Right cardiac atrium (tissue), 5 donors: Measurements from ENCODE around the gene ARRDC3. TPM values are rescaled to one million over a fixed set of nuclear protein-coding genes. Genes with fewer than 3 reads are reported as not detected.
A peak's percentile ranks its signal among the peaks of the same experiment; 100 is the strongest.
"Not testable (repeated sequence)": the region's sequence is repeated elsewhere in the genome, so short reads cannot be mapped to it uniquely, and the experiment has no call there.

ENCODE experiments used
- ATAC-seq, 2 donors: fragments of 200-7000 bp; cut with Tn5 transposase; one replicate each; pipeline versions ENCODE4 v1.8.0 to v1.9.1; 2020; ENCODE audit warnings: moderate library complexity in 2 of 2, mild to moderate bottlenecking in 1 of 2
- DNase-seq, 3 donors: peaks; one replicate each; pipeline ENCODE4 v3.0.0-alpha.2; 2020
- H3K27ac ChIP-seq: one replicate; pipeline ENCODE4 v1.5.1; 2013; ENCODE audit warnings: mild to moderate bottlenecking, low read length, control low read depth, moderate library complexity
- H3K27me3 ChIP-seq: one replicate; pipeline ENCODE4 v1.6.1; 2013; ENCODE audit not compliant: control insufficient read depth, insufficient read depth
- H3K4me1 ChIP-seq: one replicate; pipeline ENCODE4 v1.6.1; 2013; ENCODE audit warnings: low read length; ENCODE audit not compliant: control insufficient read depth, insufficient read depth
- H3K4me3 ChIP-seq: one replicate; pipeline ENCODE4 v1.5.1; 2013; ENCODE audit warnings: low read length, control low read depth
- H3K9me3 ChIP-seq: one replicate; pipeline ENCODE4 v1.6.1; 2013; ENCODE audit warnings: low read length; ENCODE audit not compliant: control insufficient read depth
- WGBS: extraction: QIAGEN DNeasy Blood & Tissue Kit; methylation state at CpG from one replicate; pipeline ENCODE4 v1.1.7; 2013; 5-methylcytosine and 5-hydroxymethylcytosine counted together
- intact Hi-C, 4 donors: fragments of 100-400 bp; cut with DNase I; formaldehyde crosslinking; loops; one replicate each; pipeline versions ENCODE4 v1.11.0 to v1.14.0; 2022 to 2023
- polyA plus RNA-seq: library from polyadenylated mRNA; stranded (reverse); fragments of 200-250 nt; gene quantifications from one replicate; pipeline ENCODE4 v1.2.3, GENCODE V29; 2013
- total RNA-seq, 4 donors: library from RNA; stranded (reverse); fragmentation: NEBNext Ultra II Directional; extraction: Animal tissue kit (Norgen Biotek cat#: 25700); gene quantifications; one replicate each; pipeline ENCODE4 v1.2.1, GENCODE V29; 2021
- donor health status: healthy with polysubstance abuse.
- donor health status: DM: no; HTN: yes; CAD: no.
- donor health status: DM: no; HTN: no; CAD: no.
- donor health status: DM: no; HTN: yes; CAD: no; lungs with severe emphysema.
- donor health status: DM: yes; HTN: yes; CAD: no.

ARRDC3 gene
- total and polyA plus RNA-seq, 5 donors = 8.2 to 28.9 (median 25.3) TPM

- intact Hi-C loops = loop anchor here in 1 of 4 donors (10.0 kb wide), 1 partner anchor 45 kb away; no protein-coding TSS in a partner anchor
- no peak overlapping the region for H3K4me3 ChIP-seq
- H3K27ac ChIP-seq = no peak overlapping the region
- no peaks in the 10 kb centered on the region for H3K27me3 ChIP-seq
- peaks cover 3% of the 10 kb centered on the region for H3K4me1 ChIP-seq
- 98% methylated on average over 4 of the region's 4 CpGs for WGBS
- ATAC-seq (no peak), DNase-seq (no peak)
- H3K9me3 ChIP-seq = no peaks in the 10 kb centered on the region
These were observed 23.0 kb downstream of the ARRDC3 start for GRCh38 chr5:91359962-91360609.

DNA sequence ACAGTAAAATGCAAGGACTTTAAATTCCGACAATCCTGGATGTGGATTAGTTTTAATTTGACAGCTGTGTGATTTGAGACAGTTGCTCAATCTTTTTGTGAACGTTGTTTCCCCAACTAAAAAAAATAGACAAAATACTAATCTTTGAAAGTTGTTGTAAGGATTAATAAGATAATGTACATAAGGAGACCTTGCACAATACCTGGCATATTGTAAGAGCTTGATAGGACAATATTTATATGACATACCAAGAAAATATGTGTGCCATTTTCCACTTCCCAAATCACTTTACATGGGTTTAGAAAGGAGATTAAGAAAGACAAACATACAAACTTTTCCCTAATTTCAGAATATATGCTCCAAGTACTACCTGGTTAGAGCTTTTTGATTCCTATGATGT, 25.3 kb downstream of the ARRDC3 start:
- peaks cover 3% of the 10 kb centered on the region for H3K4me1 ChIP-seq
- no peak overlapping the region for H3K4me3 ChIP-seq
- DNase-seq = no peak
- H3K27ac ChIP-seq = no peak overlapping the region
- intact Hi-C loops = no loop called here
- WGBS = 62% methylated on average over 2 of the region's 2 CpGs
- H3K27me3 ChIP-seq = no peaks in the 10 kb centered on the region
- ATAC-seq = no peak
- H3K9me3 ChIP-seq = no peaks in the 10 kb centered on the region

DNA sequence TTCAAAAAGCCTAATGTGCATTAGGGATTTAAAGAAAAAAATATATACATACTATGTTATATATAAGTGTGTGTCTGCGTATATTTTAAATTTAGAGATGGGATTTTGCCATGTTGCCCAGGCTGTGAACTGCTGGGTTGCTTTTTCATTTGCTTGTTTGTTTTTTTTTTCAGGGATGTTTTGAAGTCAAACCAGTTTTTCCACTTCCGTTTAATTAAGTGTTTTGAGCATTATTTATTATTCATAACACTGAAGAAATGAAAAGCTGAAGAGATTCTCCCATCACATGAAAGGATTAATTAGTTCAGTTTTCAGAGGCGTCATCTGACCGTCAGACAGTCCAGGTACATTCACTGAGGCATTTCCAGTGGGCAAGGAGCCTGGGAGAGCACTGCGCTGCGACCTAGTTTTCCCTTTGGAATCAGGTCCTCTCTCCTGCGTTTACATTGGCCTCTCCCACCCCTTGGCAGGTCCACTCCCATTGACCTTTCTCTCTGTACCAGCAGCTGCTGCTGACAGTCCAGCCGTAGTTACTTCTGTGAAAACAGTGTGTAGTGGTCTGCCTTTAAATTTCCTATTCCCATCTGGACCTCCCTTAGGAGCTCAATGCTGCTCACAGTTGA, 26.0 kb downstream of the ARRDC3 start:
- Histone ChIP-seq H3K4me3 (no peak overlapping the region), H3K27ac (no peak overlapping the region)
- peak in 1 of 2 donors; percentile 61 for ATAC-seq

DNA sequence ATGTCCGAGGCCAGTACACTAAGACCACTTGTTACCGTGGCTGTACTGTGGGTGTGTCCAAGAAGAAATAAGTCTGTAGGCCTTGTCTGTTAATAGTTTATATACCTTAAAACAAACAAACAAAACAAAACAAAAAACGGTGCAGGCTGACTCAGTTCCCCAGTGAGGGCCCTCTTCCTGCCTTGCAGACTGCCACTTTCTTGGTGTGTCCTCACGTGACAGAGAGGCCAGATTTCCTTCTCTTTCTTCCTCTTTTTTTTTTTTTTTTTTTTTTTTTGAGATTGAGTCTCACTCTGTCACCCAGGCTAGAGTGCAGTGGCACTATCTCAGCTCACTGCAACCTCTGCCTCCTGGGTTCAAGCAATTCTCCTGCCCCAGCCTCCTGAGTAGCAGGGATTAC, 28.2 kb downstream of the ARRDC3 start:
- H3K4me3 ChIP-seq, DNase-seq, H3K4me1 ChIP-seq, H3K9me3 ChIP-seq, H3K27ac ChIP-seq, intact Hi-C loops, H3K27me3 ChIP-seq: not testable (repeated sequence)
- WGBS = 76% methylated on average over 4 of the region's 4 CpGs
- ATAC-seq = peak in 1 of 2 donors; percentile 31

More for the DNA sequence above, 26.0 kb downstream of the ARRDC3 start:
- Histone ChIP-seq H3K4me1 (peaks cover 3% of the 10 kb centered on the region), H3K9me3 (no peaks in the 10 kb centered on the region), H3K27me3 (no peaks in the 10 kb centered on the region)
- WGBS = 64% methylated on average over 8 of the region's 8 CpGs
- DNase-seq = no peak
- intact Hi-C loops = no loop called here

DNA sequence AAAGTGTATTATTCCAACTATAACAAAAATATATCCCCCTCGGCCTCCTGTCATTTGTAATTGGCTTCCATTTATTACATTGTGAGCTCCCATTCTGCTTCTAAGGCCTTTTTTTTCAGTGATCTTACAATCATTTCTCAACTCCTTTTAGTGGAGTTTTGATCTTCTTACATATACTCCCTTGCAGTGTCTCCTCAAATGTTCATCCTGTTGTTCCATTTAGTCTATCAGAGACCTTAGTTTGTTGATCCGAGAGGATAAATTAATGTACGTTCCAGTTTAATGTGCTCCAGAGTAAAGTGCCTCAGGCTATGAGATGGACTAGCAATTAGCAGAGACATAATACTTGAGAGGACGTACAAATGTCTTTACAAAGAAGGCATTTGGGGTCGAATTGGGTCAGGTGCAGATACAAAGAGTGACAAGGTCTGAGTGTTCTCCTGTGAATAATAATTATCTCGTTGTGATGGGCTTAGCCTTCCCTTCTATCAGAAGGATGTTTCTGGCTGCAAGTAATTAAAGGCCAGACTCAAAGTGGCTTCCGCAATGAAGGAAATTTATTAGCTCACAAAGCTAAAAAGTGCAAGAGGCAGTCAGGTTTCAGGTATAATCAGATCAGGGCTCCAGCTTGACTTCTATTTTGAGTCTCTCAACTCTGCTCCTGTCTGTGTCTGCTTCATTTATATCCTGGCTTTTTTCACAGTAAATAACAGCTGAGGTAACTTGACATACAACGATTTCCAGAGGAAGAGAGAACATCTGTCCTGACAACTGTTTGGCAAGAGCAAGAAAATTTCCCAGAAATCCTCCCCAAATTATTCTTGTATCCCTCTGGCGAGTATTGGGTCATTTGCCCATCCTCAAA, 30.1 kb downstream of the ARRDC3 start:
- Histone ChIP-seq H3K27ac (no peak overlapping the region), H3K9me3 (no peaks in the 10 kb centered on the region), H3K4me1 (peaks cover 4% of the 10 kb centered on the region), H3K27me3 (no peaks in the 10 kb centered on the region), H3K4me3 (no peak overlapping the region)
- WGBS = 76% methylated on average over 9 of the region's 9 CpGs
- ATAC-seq (no peak), DNase-seq (no peak)
- intact Hi-C loops = no loop called here

DNA sequence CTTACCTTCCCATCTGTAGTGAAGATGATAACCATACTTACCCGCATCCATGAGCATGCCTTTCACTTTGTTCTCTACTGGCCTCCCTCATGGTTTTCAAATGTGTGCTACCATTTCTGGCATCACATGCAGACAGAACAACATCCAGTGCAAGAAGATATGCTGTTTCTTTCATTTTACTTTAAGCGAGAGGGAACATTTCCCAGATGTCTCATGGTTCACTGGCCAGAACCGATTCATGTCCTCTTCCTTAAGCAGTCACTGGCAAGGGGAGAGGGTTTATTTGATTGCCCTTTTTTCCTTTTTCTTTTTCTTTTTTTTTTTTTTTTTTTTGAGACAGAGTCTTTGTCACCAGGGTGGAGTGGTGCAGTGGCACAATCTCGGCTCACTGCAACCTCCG, 37.7 kb downstream of the ARRDC3 start:
- H3K4me1 ChIP-seq = no peaks in the 10 kb centered on the region
- DNase-seq = no peak
- intact Hi-C loops = no loop called here
- no peaks in the 10 kb centered on the region for H3K27me3 ChIP-seq
- ATAC-seq = no peak
- no peaks in the 10 kb centered on the region for H3K9me3 ChIP-seq
- WGBS = 84% methylated on average over 5 of the region's 5 CpGs
- no peak overlapping the region for H3K27ac ChIP-seq
- no peak overlapping the region for H3K4me3 ChIP-seq

- H3K4me3 ChIP-seq, H3K4me1 ChIP-seq, H3K27ac ChIP-seq, H3K27me3 ChIP-seq, DNase-seq, intact Hi-C loops, ATAC-seq, H3K9me3 ChIP-seq: not testable (repeated sequence)
- WGBS = 96% methylated on average over 4 of the region's 4 CpGs
These were observed 38.4 kb downstream of the ARRDC3 start for GRCh38 chr5:91344661-91345200.

DNA sequence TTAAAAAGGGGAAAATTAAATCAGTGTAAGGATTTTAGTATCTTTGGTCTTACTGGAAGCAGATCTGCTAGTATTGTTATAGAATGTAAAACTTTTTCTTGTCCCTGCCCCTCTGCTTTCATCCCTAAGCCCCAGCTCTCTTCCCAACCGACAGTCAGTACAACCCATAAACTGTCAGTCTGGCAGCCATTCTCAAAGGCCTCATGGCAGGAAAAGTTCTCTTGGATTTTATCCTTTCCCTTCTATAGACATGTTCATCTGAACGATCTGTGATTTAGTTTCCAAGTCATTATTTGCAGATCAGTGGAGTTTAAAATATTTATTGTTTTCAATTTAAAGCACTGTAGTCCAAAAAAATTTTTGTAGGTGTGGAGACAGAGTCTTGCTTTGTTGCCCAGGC, 39.2 kb downstream of the ARRDC3 start:
- Histone ChIP-seq H3K4me3 (no peak overlapping the region), H3K27ac (no peak overlapping the region), H3K4me1 (no peaks in the 10 kb centered on the region), H3K27me3 (no peaks in the 10 kb centered on the region), H3K9me3 (no peaks in the 10 kb centered on the region)
- intact Hi-C loops = no loop called here
- DNase-seq (no peak), ATAC-seq (no peak)
- WGBS = 71% methylated on average over 2 of the region's 2 CpGs

- H3K9me3 ChIP-seq, intact Hi-C loops, H3K4me3 ChIP-seq, H3K4me1 ChIP-seq, H3K27me3 ChIP-seq, ATAC-seq, H3K27ac ChIP-seq, DNase-seq: not testable (repeated sequence)
- WGBS = 97% methylated on average over 29 of the region's 29 CpGs
These were observed 40.2 kb downstream of the ARRDC3 start for GRCh38 chr5:91342931-91343330.

DNA sequence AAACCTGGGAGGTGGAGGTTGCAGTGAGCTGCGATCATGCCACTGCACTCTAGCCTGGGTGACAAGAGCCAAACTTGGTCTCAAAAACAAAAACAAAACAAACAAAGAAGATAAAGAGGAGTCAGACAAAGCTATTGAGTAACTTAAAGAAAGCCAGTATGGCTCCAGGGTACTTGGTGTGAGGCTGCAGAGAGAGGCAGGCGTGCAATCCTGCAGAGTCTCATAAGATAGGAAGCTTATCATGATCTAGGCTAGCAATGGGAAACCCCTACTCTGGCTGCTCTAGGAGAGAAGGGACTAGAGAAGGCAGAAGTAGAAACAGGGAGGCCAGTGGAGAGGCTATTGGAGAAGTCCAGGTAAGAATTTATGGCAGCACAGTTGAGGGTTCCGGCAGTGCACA, 42.0 kb downstream of the ARRDC3 start:
- intact Hi-C loops = no loop called here
- 81% methylated on average over 3 of the region's 3 CpGs for WGBS
- ATAC-seq = no peak

DNA sequence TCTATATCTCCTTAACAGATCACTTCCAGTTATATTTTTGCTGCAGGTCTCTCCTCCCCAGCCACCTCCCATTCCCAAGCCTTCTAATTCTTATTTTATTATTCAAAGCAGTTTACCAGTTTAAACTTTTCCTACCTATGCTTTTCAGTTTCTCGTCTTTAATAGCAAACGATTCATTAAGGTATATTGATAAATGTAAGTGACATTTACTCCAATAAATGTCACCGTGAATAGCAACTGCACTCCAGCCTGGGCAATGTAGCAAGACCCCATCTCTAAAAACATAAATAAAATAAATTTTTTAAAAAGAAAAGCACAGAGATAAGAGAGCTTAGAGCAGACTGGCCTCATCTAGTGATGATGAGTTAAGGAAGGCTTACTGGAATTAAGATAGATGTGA, 42.6 kb downstream of the ARRDC3 start:
- DNase-seq = no peak
- Histone ChIP-seq H3K9me3 (no peaks in the 10 kb centered on the region), H3K4me1 (no peaks in the 10 kb centered on the region), H3K4me3 (no peak overlapping the region), H3K27me3 (no peaks in the 10 kb centered on the region), H3K27ac (no peak overlapping the region)
- intact Hi-C loops = no loop called here
- no peak for ATAC-seq
- WGBS = 95% methylated on average over 3 of the region's 3 CpGs

More for the DNA sequence above, 42.0 kb downstream of the ARRDC3 start:
- no peaks in the 10 kb centered on the region for H3K27me3 ChIP-seq
- DNase-seq = no peak
- H3K9me3 ChIP-seq = no peaks in the 10 kb centered on the region
- H3K27ac ChIP-seq = no peak overlapping the region
- no peaks in the 10 kb centered on the region for H3K4me1 ChIP-seq
- no peak overlapping the region for H3K4me3 ChIP-seq
